HUES64 (cell line): Measurements from ENCODE around the gene P2RY13.
A peak's percentile ranks its signal among the peaks of the same experiment; 100 is the strongest.

ENCODE experiments used
- H3K27ac ChIP-seq: 2 replicates; pipeline ENCODE4 v1.7.0; 2013; ENCODE audit warnings: low read depth, low read length, inconsistent platforms
- H3K27me3 ChIP-seq: 2 replicates; pipeline ENCODE4 v1.6.1; 2013; ENCODE audit warnings: mild to moderate bottlenecking, low read length; ENCODE audit not compliant: insufficient read depth
- H3K36me3 ChIP-seq: 2 replicates; pipeline ENCODE4 v1.6.1; 2013; ENCODE audit warnings: mild to moderate bottlenecking, low read length; ENCODE audit not compliant: insufficient read depth
- H3K4me1 ChIP-seq: 2 replicates; pipeline ENCODE4 v1.6.1; 2013; ENCODE audit warnings: mild to moderate bottlenecking, low read length, moderate library complexity; ENCODE audit not compliant: insufficient read depth
- H3K4me3 ChIP-seq: 2 replicates; pipeline ENCODE4 v1.5.1; 2013; ENCODE audit warnings: mild to moderate bottlenecking, low read length, moderate library complexity
- H3K9ac ChIP-seq: 2 replicates; pipeline ENCODE4 v1.6.1; 2013; ENCODE audit warnings: mild to moderate bottlenecking, low read depth, low read length
- H3K9me3 ChIP-seq: 2 replicates; pipeline ENCODE4 v1.6.1; 2013; ENCODE audit warnings: low read depth, low read length; ENCODE audit not compliant: insufficient read depth
- WGBS: fragments of 150-250, 120-280 bp; methylation state at CpG from one replicate; pipeline ENCODE4 v1.1.7; 2013; ENCODE audit warnings: missing lambda C conversion rate; 5-methylcytosine and 5-hydroxymethylcytosine counted together

The P2RY13 gene

GRCh38 chr3:151320131-151320530 lies 9.2 kb downstream of the P2RY13 start:
- H3K4me3 ChIP-seq: no peak overlapping the region
- no peak overlapping the region for H3K27ac ChIP-seq
- peaks cover 37% of the 10 kb centered on the region for H3K4me1 ChIP-seq
- H3K36me3 ChIP-seq: no peaks in the 10 kb centered on the region
- H3K9me3 ChIP-seq: no peaks in the 10 kb centered on the region
- 97% methylated on average over 2 of the region's 2 CpGs for WGBS
- H3K27me3 ChIP-seq: no peaks in the 10 kb centered on the region
- no peak overlapping the region for H3K9ac ChIP-seq

GRCh38 chr3:151319628-151320027 lies 9.7 kb downstream of the P2RY13 start:
- Histone ChIP-seq H3K9me3 (no peaks in the 10 kb centered on the region), H3K36me3 (no peaks in the 10 kb centered on the region), H3K27me3 (no peaks in the 10 kb centered on the region), H3K9ac (no peak overlapping the region), H3K4me3 (no peak overlapping the region), H3K4me1 (peaks cover 42% of the 10 kb centered on the region), H3K27ac (no peak overlapping the region)
- 84% methylated on average over 4 of the region's 4 CpGs for WGBS

- Histone ChIP-seq H3K4me1 (peaks cover 47% of the 10 kb centered on the region), H3K4me3 (no peak overlapping the region), H3K9me3 (no peaks in the 10 kb centered on the region), H3K27ac (no peak overlapping the region), H3K27me3 (no peaks in the 10 kb centered on the region), H3K36me3 (no peaks in the 10 kb centered on the region), H3K9ac (no peak overlapping the region)
- 96% methylated on average over 7 of the region's 7 CpGs for WGBS
These were observed 10.4 kb downstream of the P2RY13 start for GRCh38 chr3:151318991-151319390.

DNA sequence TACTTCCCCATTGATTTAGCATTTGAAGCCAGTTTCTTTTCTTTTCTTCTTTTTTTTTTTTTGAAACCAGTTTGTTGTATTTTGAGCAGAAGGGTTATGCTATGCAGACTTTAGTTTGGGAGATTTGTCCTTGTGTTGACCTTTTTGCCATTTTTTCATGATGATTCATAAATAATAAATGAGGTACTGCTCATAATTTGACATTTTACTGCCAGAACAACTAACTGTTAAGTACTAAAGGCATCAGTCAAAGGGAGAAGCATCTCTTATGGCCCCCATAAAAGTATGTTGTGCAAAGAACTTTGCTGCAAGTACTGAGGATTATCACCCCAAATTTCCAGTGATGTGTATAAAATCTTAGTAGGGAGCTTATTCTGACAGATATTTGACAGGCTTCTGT lies 11.0 kb downstream of the P2RY13 start:
- no peak overlapping the region for H3K4me3 ChIP-seq
- H3K9ac ChIP-seq: no peak overlapping the region
- peaks cover 47% of the 10 kb centered on the region for H3K4me1 ChIP-seq
- H3K36me3 ChIP-seq: no peaks in the 10 kb centered on the region
- no peaks in the 10 kb centered on the region for H3K9me3 ChIP-seq
- H3K27me3 ChIP-seq: no peaks in the 10 kb centered on the region
- no peak overlapping the region for H3K27ac ChIP-seq

- Histone ChIP-seq H3K9ac (no peak within 1 kb of the TSS), H3K27ac (peak within 1 kb of the TSS; percentile 44)
- WGBS: 78% methylated on average over 6 of the region's 7 CpGs
These were observed 12.9 kb downstream of the P2RY13 start, which contains the start of gene GPR87 for GRCh38 chr3:151316267-151316991. Gene GPR87 (minus strand): TSS chr3:151316820. CDS start chr3:151300100, 16,720 bp downstream.

DNA sequence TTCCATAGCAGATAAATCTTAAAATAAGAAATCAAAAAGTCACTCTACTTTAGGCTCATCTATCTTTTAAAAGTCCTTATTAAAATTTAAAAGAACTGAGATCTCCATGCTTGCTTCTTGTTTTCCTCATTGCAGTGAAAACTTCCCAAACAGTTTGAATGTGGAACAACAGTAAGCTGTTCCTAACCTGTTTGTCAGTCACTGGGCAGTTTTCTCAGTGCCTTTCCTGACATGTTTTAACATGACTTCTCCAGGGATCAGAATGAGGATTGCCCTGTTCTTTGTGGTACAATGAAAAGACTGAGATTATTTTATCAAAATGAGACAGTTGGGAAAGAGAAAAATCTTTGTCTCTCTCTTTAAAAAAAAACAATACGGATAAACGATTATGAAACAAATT lies 13.5 kb downstream of the P2RY13 start:
- H3K9ac ChIP-seq: no peak overlapping the region
- WGBS: 100% methylated on average over 2 of the region's 2 CpGs
- no peak overlapping the region; the same call in 1 of the 2 replicates for H3K4me3 ChIP-seq
- H3K27me3 ChIP-seq: no peaks in the 10 kb centered on the region
- 0 out of 2 replicates have a peak overlapping the region, but pooled peaks have one; percentile 44 for H3K27ac ChIP-seq
- peaks cover 55% of the 10 kb centered on the region for H3K4me1 ChIP-seq
- H3K9me3 ChIP-seq: no peaks in the 10 kb centered on the region
- H3K36me3 ChIP-seq: no peaks in the 10 kb centered on the region

More at GRCh38 chr3:151316267-151316991, 12.9 kb downstream of the P2RY13 start, which contains the start of gene GPR87:
- H3K4me1 ChIP-seq: peaks cover 55% of the 10 kb centered on the region
- no peaks in the 10 kb centered on the region for H3K27me3 ChIP-seq
- H3K36me3 ChIP-seq: no peaks in the 10 kb centered on the region
- H3K9me3 ChIP-seq: no peaks in the 10 kb centered on the region
- no peak within 1 kb of the TSS; the same call in 1 of the 2 replicates for H3K4me3 ChIP-seq

GRCh38 chr3:151315136-151315535 lies 14.2 kb downstream of the P2RY13 start:
- H3K27me3 ChIP-seq: no peaks in the 10 kb centered on the region
- WGBS: 84% methylated on average over 2 of the region's 2 CpGs
- no peaks in the 10 kb centered on the region for H3K36me3 ChIP-seq
- H3K4me1 ChIP-seq: peaks cover 55% of the 10 kb centered on the region
- no peak overlapping the region for H3K4me3 ChIP-seq
- peak overlapping the region; percentile 53; the same call in 1 of the 2 replicates for H3K27ac ChIP-seq
- H3K9me3 ChIP-seq: no peaks in the 10 kb centered on the region
- H3K9ac ChIP-seq: no peak overlapping the region; the same call in 1 of the 2 replicates

DNA sequence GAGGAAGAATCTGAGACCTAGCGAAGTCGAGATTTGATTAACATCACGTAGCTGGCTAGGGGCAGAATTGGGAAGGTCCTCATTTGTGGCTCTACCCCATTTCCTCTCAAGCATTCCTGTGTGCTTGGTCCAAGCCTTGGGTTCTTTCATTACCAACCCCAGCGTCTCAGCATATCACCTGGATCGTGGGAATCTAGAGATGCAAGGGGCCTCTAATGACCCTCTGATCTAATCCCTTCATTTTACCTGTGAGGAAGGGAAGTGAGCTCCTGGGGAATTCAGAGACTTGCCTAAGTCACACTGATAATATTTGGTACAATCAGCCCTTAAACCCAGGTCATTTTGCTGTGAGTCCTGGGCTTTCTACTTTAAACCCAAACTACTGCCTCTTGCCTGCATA lies 14.8 kb downstream of the P2RY13 start:
- H3K9me3 ChIP-seq: no peaks in the 10 kb centered on the region
- no peaks in the 10 kb centered on the region for H3K27me3 ChIP-seq
- H3K27ac ChIP-seq: peak overlapping the region; percentile 53; the same call in 1 of the 2 replicates
- no peaks in the 10 kb centered on the region for H3K36me3 ChIP-seq
- no peak overlapping the region for H3K9ac ChIP-seq
- no peak overlapping the region for H3K4me3 ChIP-seq
- peaks cover 55% of the 10 kb centered on the region for H3K4me1 ChIP-seq
- 95% methylated on average over 5 of the region's 5 CpGs for WGBS

- no peaks in the 10 kb centered on the region for H3K27me3 ChIP-seq
- H3K9ac ChIP-seq: no peak overlapping the region
- no peak overlapping the region for H3K27ac ChIP-seq
- peaks cover 55% of the 10 kb centered on the region for H3K4me1 ChIP-seq
- H3K36me3 ChIP-seq: no peaks in the 10 kb centered on the region
- no peak overlapping the region for H3K4me3 ChIP-seq
- H3K9me3 ChIP-seq: no peaks in the 10 kb centered on the region
- WGBS: 100% methylated on average over 1 of the region's 2 CpGs
These were observed 15.2 kb downstream of the P2RY13 start for GRCh38 chr3:151314137-151314536.

GRCh38 chr3:151312972-151313371 lies 16.4 kb downstream of the P2RY13 start:
- H3K4me1 ChIP-seq: peaks cover 43% of the 10 kb centered on the region
- no peak overlapping the region for H3K9ac ChIP-seq
- H3K27me3 ChIP-seq: no peaks in the 10 kb centered on the region
- no peak overlapping the region for H3K27ac ChIP-seq
- 65% methylated on average over 3 of the region's 3 CpGs for WGBS
- H3K36me3 ChIP-seq: no peaks in the 10 kb centered on the region
- H3K4me3 ChIP-seq: no peak overlapping the region
- no peaks in the 10 kb centered on the region for H3K9me3 ChIP-seq

GRCh38 chr3:151309566-151309965 lies 19.8 kb downstream of the P2RY13 start:
- Histone ChIP-seq H3K4me1 (peaks cover 41% of the 10 kb centered on the region), H3K27ac (no peak overlapping the region), H3K9ac (no peak overlapping the region), H3K4me3 (no peak overlapping the region), H3K27me3 (no peaks in the 10 kb centered on the region), H3K36me3 (no peaks in the 10 kb centered on the region), H3K9me3 (no peaks in the 10 kb centered on the region)
- WGBS: 97% methylated on average over 2 of the region's 2 CpGs
